Measurements from ENCODE around the gene ZFAND2A. TPM values are rescaled to one million over a fixed set of nuclear protein-coding genes. Genes with fewer than 3 reads are reported as not detected.

Gene ZFAND2A
- total and polyA plus RNA-seq, 2 of the 8 experiments (the other 6 are each of a cell fraction or from before 2014, with no cell fraction given): 16.6 to 20.3 TPM

DNA sequence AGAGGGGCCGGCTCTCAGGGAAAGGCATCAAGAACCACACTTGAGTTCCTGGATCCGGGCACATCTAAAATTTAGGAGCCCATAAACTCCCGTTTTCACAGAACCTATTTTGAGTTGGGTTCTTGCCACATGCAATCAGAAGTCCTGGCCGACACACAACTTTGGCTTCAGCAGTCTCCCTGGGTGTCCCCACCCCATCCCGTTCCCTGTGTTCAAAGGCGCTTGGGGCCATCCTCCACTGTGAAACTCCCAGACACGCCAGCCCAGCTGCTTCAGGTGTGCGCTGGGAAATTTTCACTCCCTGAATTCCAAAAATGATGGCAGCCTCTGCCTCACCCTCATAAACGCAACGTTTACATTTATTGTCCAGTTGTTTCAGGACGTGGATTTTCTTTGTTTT is 8.4 kb upstream of the ZFAND2A start:
- Histone ChIP-seq H2AK5ac (ENCODE audit: low read depth, low read length) (no peak overlapping the region), H3K14ac (ENCODE audit: insufficient read length) (no peak overlapping the region), H2BK15ac (ENCODE audit: low read length) (no peak overlapping the region), H3K79me1 (ENCODE audit: low read depth, low read length) (no peaks in the 10 kb centered on the region), H2AFZ (ENCODE audit: low read length) (no peak overlapping the region), H3K23me2 (ENCODE audit: low read depth, low read length) (no peaks in the 10 kb centered on the region), H2BK120ac (replicated peaks; ENCODE audit: low read depth, low read length) (no peak overlapping the region), H2BK5ac (ENCODE audit: low read depth, low read length) (no peak overlapping the region), H2BK20ac (ENCODE audit: low read length) (no peak overlapping the region), H3K9ac (replicated peaks in 1 of 4; ENCODE audit: extremely low read depth in 1 of 4, low read depth in 3 of 4, low read length in 3 of 4) (no peak overlapping the region), H4K91ac (replicated peaks; ENCODE audit: insufficient read length, low read length) (no peak overlapping the region), H4K8ac (ENCODE audit: extremely low read depth, insufficient read depth, low read length) (no peak overlapping the region; the same call in 1 of the 2 replicates), H3K23ac (ENCODE audit: insufficient read length) (no peak overlapping the region), H3K27ac (ENCODE audit: low read depth, low read length) (no peak overlapping the region), H3K36me3 (ENCODE audit: control insufficient read depth in 2 of 4, insufficient read depth in 4 of 4, low read length in 3 of 4) (0 out of 8 replicates have a peak, but pooled peaks cover 0 to 2% (median 0%) of the 10 kb centered on the region in 4 experiments), H2BK12ac (ENCODE audit: low read depth, low read length) (no peak overlapping the region), H3K18ac (ENCODE audit: extremely low read depth, low read length) (no peak overlapping the region), H3K4me3 (ENCODE audit: extremely low read depth in 1 of 4, insufficient read depth in 2 of 4, low read depth in 3 of 4, low read length in 4 of 4) (no peak overlapping the region), H3K4me2 (ENCODE audit: insufficient read depth in 1 of 2, low read depth in 2 of 2, low read length in 2 of 2) (no peak overlapping the region), H4K20me1 (replicated peaks in 1 of 2; ENCODE audit: control insufficient read depth in 1 of 2, insufficient read depth in 2 of 2, low read length in 2 of 2) (no peaks in the 10 kb centered on the region), H3K27me3 (replicated peaks in 1 of 4; ENCODE audit: control insufficient read depth in 3 of 4, extremely low read depth in 1 of 4, insufficient read depth in 3 of 4, low read length in 3 of 4) (no peaks in the 10 kb centered on the region), H3K9me3 (ENCODE audit: insufficient read depth in 2 of 2, low read depth in 1 of 2, low read length in 1 of 2) (no peaks in the 10 kb centered on the region; a peak in 1 of 4 replicates), H3K4ac (replicated peaks; ENCODE audit: insufficient read length, low read depth, low read length) (no peak overlapping the region), H3K56ac (replicated peaks; ENCODE audit: insufficient read length, low read depth, low read length) (no peak overlapping the region), H3K79me2 (ENCODE audit: control insufficient read depth in 1 of 2, insufficient read depth in 2 of 2, low read length in 2 of 2) (no peaks in the 10 kb centered on the region), H4K5ac (ENCODE audit: insufficient read length, low read depth, low read length) (no peak overlapping the region), H3K4me1 (replicated peaks in 1 of 4; ENCODE audit: control insufficient read depth in 3 of 4, insufficient read depth in 4 of 4, low read length in 3 of 4) (no peaks in the 10 kb centered on the region; a peak in 2 of 7 replicates)
- ChIA-PET POLR2A (ENCODE audit: partially characterized antibody) (interaction anchor here (1.0 kb wide), 1 partner anchor 23 kb away, joined by 3 read pairs; no protein-coding TSS in a partner anchor), CTCF (ENCODE audit: partially characterized antibody) (interaction anchor here (0.6 to 2.2 kb wide), 8 partner anchors 9 to 378 kb away, joined by 3 to 6 read pairs (median 4); no protein-coding TSS in a partner anchor)
- no peak for FAIRE-seq
- no peak for DNase-seq (ENCODE audit: low read depth in 1 of 2, low spot score in 2 of 2)
- WGBS, 2 experiments (ENCODE audit: extremely low coverage in 1 of 2, insufficient coverage in 1 of 2, insufficient read length in 1 of 2, insufficient replicate concordance in 2 of 2, low coverage in 1 of 2, low lambda C conversion rate in 2 of 2, missing lambda C conversion rate in 1 of 2): 84% methylated on average over 11 of the region's 11 CpGs; no CpG with 5 or more reads in 1 of the 2 experiments
- TF ChIP-seq CHD2 (IDR thresholded peaks at IDR 0.05; ENCODE audit: low read length) (no peak), SUZ12 (IDR thresholded peaks at IDR 0.05; ENCODE audit: low read length) (no peak), CHD1 (IDR thresholded peaks at IDR 0.05; ENCODE audit: low read depth, low read length) (no peak), ASH2L (IDR thresholded peaks at IDR 0.05; ENCODE audit: low read length) (no peak), POLR2A (IDR thresholded peaks at IDR 0.05; ENCODE audit: control extremely low read depth in 1 of 2, low read depth in 2 of 2, low read length in 2 of 2) (no peak), PHF8 (conservative IDR thresholded peaks at IDR 0.05; ENCODE audit: low read depth, low read length) (no peak), RNF2 (IDR thresholded peaks at IDR 0.05; ENCODE audit: borderline replicate concordance, low read depth, low read length, missing control alignments, poor library complexity, severe bottlenecking) (no peak), SIN3A (conservative IDR thresholded peaks at IDR 0.05 in 1 of 2, IDR thresholded peaks at IDR 0.05 in 1 of 2; ENCODE audit: low read depth in 1 of 2, low read length in 2 of 2) (no peak), NRF1 (IDR thresholded peaks at IDR 0.05; ENCODE audit: low read depth, low read length) (no peak), SP2 (IDR thresholded peaks at IDR 0.05; ENCODE audit: low read length) (no peak)
- TF ChIP-seq, protein P1, sequence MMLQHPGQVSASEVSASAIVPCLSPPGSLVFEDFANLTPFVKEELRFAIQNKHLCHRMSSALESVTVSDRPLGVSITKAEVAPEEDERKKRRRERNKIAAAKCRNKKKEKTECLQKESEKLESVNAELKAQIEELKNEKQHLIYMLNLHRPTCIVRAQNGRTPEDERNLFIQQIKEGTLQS (IDR thresholded peaks at IDR 0.05; ENCODE audit: insufficient read depth, low read depth, low read length): no peak
- TF ChIP-seq, protein P2, sequence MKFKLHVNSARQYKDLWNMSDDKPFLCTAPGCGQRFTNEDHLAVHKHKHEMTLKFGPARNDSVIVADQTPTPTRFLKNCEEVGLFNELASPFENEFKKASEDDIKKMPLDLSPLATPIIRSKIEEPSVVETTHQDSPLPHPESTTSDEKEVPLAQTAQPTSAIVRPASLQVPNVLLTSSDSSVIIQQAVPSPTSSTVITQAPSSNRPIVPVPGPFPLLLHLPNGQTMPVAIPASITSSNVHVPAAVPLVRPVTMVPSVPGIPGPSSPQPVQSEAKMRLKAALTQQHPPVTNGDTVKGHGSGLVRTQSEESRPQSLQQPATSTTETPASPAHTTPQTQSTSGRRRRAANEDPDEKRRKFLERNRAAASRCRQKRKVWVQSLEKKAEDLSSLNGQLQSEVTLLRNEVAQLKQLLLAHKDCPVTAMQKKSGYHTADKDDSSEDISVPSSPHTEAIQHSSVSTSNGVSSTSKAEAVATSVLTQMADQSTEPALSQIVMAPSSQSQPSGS (IDR thresholded peaks at IDR 0.05; ENCODE audit: low read length): no peak
